Measurements from ENCODE around the gene CSNK2A1.

Gene CSNK2A1

GRCh38 chr20:445514-446336 lies 97.9 kb downstream of the CSNK2A1 start:
- DNase-seq, result no peak

- no peak for DNase-seq
Observed at GRCh38 chr20:444862-445426, 98.6 kb downstream of the CSNK2A1 start.

- no peak for DNase-seq
Observed at GRCh38 chr20:444117-444516, 99.5 kb downstream of the CSNK2A1 start.

GRCh38 chr20:443223-443775 lies 100.3 kb downstream of the CSNK2A1 start:
- no peak for DNase-seq

GRCh38 chr20:440636-441035 lies 103.0 kb downstream of the CSNK2A1 start:
- DNase-seq, result no peak

GRCh38 chr20:440148-440547 lies 103.4 kb downstream of the CSNK2A1 start:
- DNase-seq, result no peak

GRCh38 chr20:438571-439469 lies 104.8 kb downstream of the CSNK2A1 start:
- no peak for DNase-seq

- no peak for DNase-seq
Observed at GRCh38 chr20:437787-438486, 105.7 kb downstream of the CSNK2A1 start.

- DNase-seq, result no peak
Observed at GRCh38 chr20:436476-436875, 107.1 kb downstream of the CSNK2A1 start.

GRCh38 chr20:435558-435957 lies 108.0 kb downstream of the CSNK2A1 start:
- DNase-seq, result no peak

GRCh38 chr20:434661-435419 lies 108.8 kb downstream of the CSNK2A1 start:
- no peak for DNase-seq

- DNase-seq, result no peak
Observed at GRCh38 chr20:434221-434620, 109.4 kb downstream of the CSNK2A1 start.

- no peak for DNase-seq
Observed at GRCh38 chr20:433300-433975, 110.2 kb downstream of the CSNK2A1 start.

- no peak for DNase-seq
Observed at GRCh38 chr20:432677-433299, 110.8 kb downstream of the CSNK2A1 start.

GRCh38 chr20:432208-432607 lies 111.4 kb downstream of the CSNK2A1 start:
- no peak for DNase-seq

GRCh38 chr20:431012-431904 lies 112.3 kb downstream of the CSNK2A1 start:
- DNase-seq, result peak; percentile 45

GRCh38 chr20:430091-430999 lies 113.2 kb downstream of the CSNK2A1 start:
- no peak for DNase-seq

- DNase-seq, result no peak
Observed at GRCh38 chr20:428658-429200, 114.9 kb downstream of the CSNK2A1 start.

Data from NCI-H1694 (cell line).